SK-N-SH (cell line): ENCODE measurements around the gene TMTC4. TPM values are rescaled to one million over a fixed set of nuclear protein-coding genes. Genes with fewer than 3 reads are reported as not detected.

Experiments
- CTCF ChIA-PET: fragments of 300-600, 350-600 bp; formaldehyde crosslinking; extraction: SDS; loops from one replicate; lab custom pipeline; 2021; lab: Yijun Ruan, JAX
- POLR2A ChIA-PET: fragments of 350-600 bp; sonication (Branson Sonifier 250); formaldehyde crosslinking; extraction: SDS; loops from one replicate; lab custom pipeline; 2020; ENCODE audit warnings: antibody characterized with exemption, inconsistent platforms; lab: Yijun Ruan, JAX
- DNase-seq: peaks from one replicate; pipeline ENCODE4 v3.0.0; 2012
- H2AFZ ChIP-seq: fragments of 200-600 bp; sonication (generic); 2 replicates; pipeline ENCODE4 v1.8.1; 2016; ENCODE audit warnings: antibody characterized with exemption, mild to moderate bottlenecking, low read depth
- H3F3A ChIP-seq: fragments of 200-600 bp; sonication (generic); replicated peaks from 2 replicates; pipeline ENCODE3; 2016; ENCODE audit warnings: antibody characterized with exemption, mild to moderate bottlenecking; ENCODE audit not compliant: insufficient read depth
- H3K27ac ChIP-seq, 2 experiments: fragments of 200-500 bp in 1 of 2; fragments of 200-600 bp in 1 of 2; sonication (Bioruptor generic) in 1 of 2; sonication (generic), shearing (Covaris generic) in 1 of 2; 2 replicates each; pipeline versions ENCODE4 v1.5.1 to v1.6.1; 2014 to 2016; ENCODE audit warnings: low read depth in 2 of 2, inconsistent platforms in 1 of 2, low read length in 1 of 2, mild to moderate bottlenecking in 1 of 2, mixed read lengths in 1 of 2
- H3K27me3 ChIP-seq: fragments of 200-600 bp; sonication (generic), shearing (Covaris generic); 2 replicates; pipeline ENCODE4 v1.6.1; 2016; ENCODE audit warnings: mixed run types; ENCODE audit not compliant: insufficient read depth
- H3K36me3 ChIP-seq, 2 experiments: fragments of 200-500 bp in 1 of 2; fragments of 200-600 bp in 1 of 2; sonication (Bioruptor generic) in 1 of 2; sonication (generic) in 1 of 2; replicated peaks in 1 of 2; 2 replicates each; pipeline versions ENCODE3 to v1.5.1; 2014 to 2016; ENCODE audit warnings: low read length in 1 of 2, mild to moderate bottlenecking in 1 of 2; ENCODE audit not compliant: insufficient read depth in 2 of 2, control insufficient read depth in 1 of 2
- H3K4me1 ChIP-seq, 2 experiments: fragments of 200-500 bp in 1 of 2; fragments of 200-600 bp in 1 of 2; sonication (Bioruptor generic) in 1 of 2; sonication (generic), shearing (Covaris generic) in 1 of 2; 2 replicates each; pipeline versions ENCODE4 v1.5.1 to v1.6.1; 2014 to 2016; ENCODE audit warnings: low read depth in 1 of 2, low read length in 1 of 2, mixed run types in 1 of 2; ENCODE audit not compliant: insufficient read depth in 2 of 2, control insufficient read depth in 1 of 2
- H3K4me2 ChIP-seq: fragments of 200-600 bp; sonication (generic), shearing (Covaris generic); 2 replicates; pipeline ENCODE4 v1.6.1; 2017; ENCODE audit warnings: mixed run types
- H3K4me3 ChIP-seq, 2 experiments: fragments of 200-500 bp in 1 of 2; fragments of 200-600 bp in 1 of 2; sonication (Bioruptor generic) in 1 of 2; sonication (generic), shearing (Covaris generic) in 1 of 2; 2 replicates each; pipeline versions ENCODE4 v1.5.1 to v1.8.1; 2014 to 2016; ENCODE audit warnings: low read depth in 2 of 2, inconsistent platforms in 1 of 2, low read length in 1 of 2, mild to moderate bottlenecking in 1 of 2, mixed read lengths in 1 of 2, moderate library complexity in 1 of 2
- H3K79me2 ChIP-seq: fragments of 200-600 bp; sonication (generic); 2 replicates; pipeline ENCODE4 v1.8.1; 2017; ENCODE audit warnings: mild to moderate bottlenecking; ENCODE audit not compliant: insufficient read depth
- H3K9ac ChIP-seq: fragments of 200-600 bp; sonication (generic); 2 replicates; pipeline ENCODE4 v1.6.1; 2017; ENCODE audit warnings: mixed run types
- H3K9me2 ChIP-seq: fragments of 200-600 bp; sonication (generic); 2 replicates; pipeline ENCODE4 v1.6.1; 2017; ENCODE audit warnings: mixed run types
- H3K9me3 ChIP-seq: fragments of 200-600 bp; sonication (generic); 2 replicates; pipeline ENCODE4 v1.6.1; 2017; ENCODE audit warnings: mixed run types, mild to moderate bottlenecking, moderate library complexity
- H4K20me1 ChIP-seq: fragments of 200-600 bp; sonication (generic); 2 replicates; pipeline ENCODE4 v1.6.1; 2017; ENCODE audit warnings: mild to moderate bottlenecking, mixed run types; ENCODE audit not compliant: insufficient read depth
- FOXM1 ChIP-seq: IDR thresholded peaks from 2 replicates; pipeline ENCODE4 v1.4.0; 2012; ENCODE audit warnings: low read depth, mild to moderate bottlenecking
- GATA2 ChIP-seq: sonication (generic); formaldehyde crosslinking; IDR thresholded peaks from 2 replicates; pipeline ENCODE4 v1.5.0; 2020; ENCODE audit warnings: mild to moderate bottlenecking, missing genetic modification reagents
- JUND ChIP-seq: IDR thresholded peaks from 2 replicates; pipeline ENCODE4 v1.4.0; 2012
- NRF1 ChIP-seq: IDR thresholded peaks from 2 replicates; pipeline ENCODE4 v1.6.1; 2012; ENCODE audit warnings: low read depth, mild to moderate bottlenecking, low read length
- TEAD4 ChIP-seq: IDR thresholded peaks from 2 replicates; pipeline ENCODE4 v1.4.0; 2012; ENCODE audit warnings: mild to moderate bottlenecking, borderline replicate concordance; ENCODE audit not compliant: insufficient read depth
- WGBS: methylation state at CpG from one replicate; pipeline ENCODE4 v1.1.6; 2017; ENCODE audit warnings: low lambda C conversion rate; 5-methylcytosine and 5-hydroxymethylcytosine counted together
- polyA plus RNA-seq, 3 experiments: library from polyadenylated mRNA; depleted of rRNA; stranded (reverse); fragments of >200 nt; gene quantifications; 2 replicates each; pipeline ENCODE4 v1.2.3, GENCODE V29; 2012
- TF ChIP-seq, protein P1 (sequence below): fragments of 150-350 bp; IDR thresholded peaks from 2 replicates; pipeline ENCODE4 v1.6.1; 2016; ENCODE audit warnings: mild to moderate bottlenecking, low read depth, low read length
- TF ChIP-seq, protein P2 (sequence below): IDR thresholded peaks from 2 replicates; pipeline ENCODE4 v1.6.1; 2012; ENCODE audit warnings: mild to moderate bottlenecking, low read depth, low read length, moderate library complexity
- TF ChIP-seq, protein P3 (sequence below): IDR thresholded peaks from 2 replicates; pipeline ENCODE4; 2012
- TF ChIP-seq, protein P4 (sequence below): IDR thresholded peaks from 2 replicates; pipeline ENCODE4 v1.4.0; 2012; ENCODE audit warnings: low read depth

Gene TMTC4
- polyA plus RNA-seq, 1 of the 3 experiments (the other 2 are of a cell fraction): 22.3 TPM

DNA sequence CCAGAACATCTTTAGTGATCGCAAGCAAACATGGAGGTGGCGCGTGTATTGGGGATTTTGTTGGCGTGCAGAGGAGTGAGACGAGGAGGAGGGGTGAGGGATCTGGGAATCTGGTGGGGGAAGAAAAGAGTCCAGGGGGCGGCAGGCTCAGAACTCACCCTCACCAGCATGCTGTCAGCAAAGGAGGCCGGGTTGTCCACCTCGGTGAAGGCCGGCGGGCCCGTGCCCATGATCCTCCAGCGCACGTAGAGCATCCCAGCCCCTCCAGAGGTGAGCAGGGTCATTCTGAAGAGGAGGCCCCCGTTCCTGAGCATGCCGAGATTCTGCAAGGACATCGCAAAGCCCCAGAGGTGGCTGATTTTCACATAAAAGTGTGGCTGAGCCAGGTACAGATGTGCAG, 37.2 kb downstream of the TMTC4 start (continued):
- TF ChIP-seq, protein P1, sequence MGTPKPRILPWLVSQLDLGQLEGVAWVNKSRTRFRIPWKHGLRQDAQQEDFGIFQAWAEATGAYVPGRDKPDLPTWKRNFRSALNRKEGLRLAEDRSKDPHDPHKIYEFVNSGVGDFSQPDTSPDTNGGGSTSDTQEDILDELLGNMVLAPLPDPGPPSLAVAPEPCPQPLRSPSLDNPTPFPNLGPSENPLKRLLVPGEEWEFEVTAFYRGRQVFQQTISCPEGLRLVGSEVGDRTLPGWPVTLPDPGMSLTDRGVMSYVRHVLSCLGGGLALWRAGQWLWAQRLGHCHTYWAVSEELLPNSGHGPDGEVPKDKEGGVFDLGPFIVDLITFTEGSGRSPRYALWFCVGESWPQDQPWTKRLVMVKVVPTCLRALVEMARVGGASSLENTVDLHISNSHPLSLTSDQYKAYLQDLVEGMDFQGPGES: no peak
- no peak for TF ChIP-seq GATA2
- TF ChIP-seq, protein P2, sequence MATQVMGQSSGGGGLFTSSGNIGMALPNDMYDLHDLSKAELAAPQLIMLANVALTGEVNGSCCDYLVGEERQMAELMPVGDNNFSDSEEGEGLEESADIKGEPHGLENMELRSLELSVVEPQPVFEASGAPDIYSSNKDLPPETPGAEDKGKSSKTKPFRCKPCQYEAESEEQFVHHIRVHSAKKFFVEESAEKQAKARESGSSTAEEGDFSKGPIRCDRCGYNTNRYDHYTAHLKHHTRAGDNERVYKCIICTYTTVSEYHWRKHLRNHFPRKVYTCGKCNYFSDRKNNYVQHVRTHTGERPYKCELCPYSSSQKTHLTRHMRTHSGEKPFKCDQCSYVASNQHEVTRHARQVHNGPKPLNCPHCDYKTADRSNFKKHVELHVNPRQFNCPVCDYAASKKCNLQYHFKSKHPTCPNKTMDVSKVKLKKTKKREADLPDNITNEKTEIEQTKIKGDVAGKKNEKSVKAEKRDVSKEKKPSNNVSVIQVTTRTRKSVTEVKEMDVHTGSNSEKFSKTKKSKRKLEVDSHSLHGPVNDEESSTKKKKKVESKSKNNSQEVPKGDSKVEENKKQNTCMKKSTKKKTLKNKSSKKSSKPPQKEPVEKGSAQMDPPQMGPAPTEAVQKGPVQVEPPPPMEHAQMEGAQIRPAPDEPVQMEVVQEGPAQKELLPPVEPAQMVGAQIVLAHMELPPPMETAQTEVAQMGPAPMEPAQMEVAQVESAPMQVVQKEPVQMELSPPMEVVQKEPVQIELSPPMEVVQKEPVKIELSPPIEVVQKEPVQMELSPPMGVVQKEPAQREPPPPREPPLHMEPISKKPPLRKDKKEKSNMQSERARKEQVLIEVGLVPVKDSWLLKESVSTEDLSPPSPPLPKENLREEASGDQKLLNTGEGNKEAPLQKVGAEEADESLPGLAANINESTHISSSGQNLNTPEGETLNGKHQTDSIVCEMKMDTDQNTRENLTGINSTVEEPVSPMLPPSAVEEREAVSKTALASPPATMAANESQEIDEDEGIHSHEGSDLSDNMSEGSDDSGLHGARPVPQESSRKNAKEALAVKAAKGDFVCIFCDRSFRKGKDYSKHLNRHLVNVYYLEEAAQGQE: no peak

DNA sequence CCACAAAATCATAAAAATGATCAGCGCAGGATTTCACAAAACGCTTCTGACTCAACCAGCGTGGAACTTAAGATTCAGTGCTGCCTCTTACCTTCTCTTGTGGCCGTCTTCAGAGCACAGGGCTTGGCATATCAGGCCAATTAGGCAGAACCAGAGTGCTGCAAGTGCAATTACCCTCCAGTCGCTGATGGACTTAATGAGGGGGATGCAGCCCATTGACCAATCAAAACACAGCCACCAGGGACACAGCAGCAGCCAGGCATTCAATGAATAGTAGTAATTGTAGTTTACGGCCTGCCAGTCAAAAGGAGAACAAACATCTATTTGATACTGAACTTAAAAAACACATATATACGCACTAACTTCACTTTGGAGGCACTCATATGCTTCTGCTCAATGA, 38.2 kb downstream of the TMTC4 start:
- TF ChIP-seq GATA2 (no peak), NRF1 (no peak), JUND (no peak), TEAD4 (no peak), FOXM1 (no peak)
- TF ChIP-seq, protein P3, sequence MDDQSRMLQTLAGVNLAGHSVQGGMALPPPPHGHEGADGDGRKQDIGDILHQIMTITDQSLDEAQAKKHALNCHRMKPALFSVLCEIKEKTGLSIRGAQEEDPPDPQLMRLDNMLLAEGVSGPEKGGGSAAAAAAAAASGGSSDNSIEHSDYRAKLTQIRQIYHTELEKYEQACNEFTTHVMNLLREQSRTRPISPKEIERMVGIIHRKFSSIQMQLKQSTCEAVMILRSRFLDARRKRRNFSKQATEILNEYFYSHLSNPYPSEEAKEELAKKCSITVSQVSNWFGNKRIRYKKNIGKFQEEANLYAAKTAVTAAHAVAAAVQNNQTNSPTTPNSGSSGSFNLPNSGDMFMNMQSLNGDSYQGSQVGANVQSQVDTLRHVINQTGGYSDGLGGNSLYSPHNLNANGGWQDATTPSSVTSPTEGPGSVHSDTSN: no peak
- TF ChIP-seq, protein P2: no peak
- TF ChIP-seq, protein P4, sequence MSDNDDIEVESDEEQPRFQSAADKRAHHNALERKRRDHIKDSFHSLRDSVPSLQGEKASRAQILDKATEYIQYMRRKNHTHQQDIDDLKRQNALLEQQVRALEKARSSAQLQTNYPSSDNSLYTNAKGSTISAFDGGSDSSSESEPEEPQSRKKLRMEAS: no peak
- Histone ChIP-seq H3K79me2 (no peaks in the 10 kb centered on the region), H3K9ac (no peak overlapping the region), H3K36me3 (peaks cover 40 to 57% of the 10 kb centered on the region in 2 experiments), H4K20me1 (no peaks in the 10 kb centered on the region), H3K4me3 (no peak overlapping the region), H2AFZ (no peak overlapping the region), H3K9me3 (no peaks in the 10 kb centered on the region), H3F3A (no peaks in the 10 kb centered on the region), H3K4me2 (no peak overlapping the region), H3K27me3 (no peaks in the 10 kb centered on the region), H3K9me2 (no peaks in the 10 kb centered on the region), H3K27ac (no peak overlapping the region), H3K4me1 (no peaks in the 10 kb centered on the region)
- DNase-seq: no peak
- ChIA-PET POLR2A (no interaction called here), CTCF (no interaction called here)
- 98% methylated on average over 7 of the region's 7 CpGs for WGBS
